ENCODE results near the gene SAMD4B. TPM values are rescaled to one million over a fixed set of nuclear protein-coding genes. Genes with fewer than 3 reads are reported as not detected.

Gene SAMD4B
- total RNA-seq, 2 donors from 2014 or later = 52.8 to 75.1 TPM

- Mint-ChIP-seq H3K4me3 (no peak overlapping the region), H3K27me3 (no peaks in the 10 kb centered on the region), H3K36me3 (ENCODE audit: low read depth) (peaks cover 98% of the 10 kb centered on the region)
Measured at GRCh38 chr19:39379865-39380396, 37.7 kb downstream of the SAMD4B start.

GRCh38 chr19:39380521-39381502 is 38.6 kb downstream of the SAMD4B start:
- peaks cover 11% of the 10 kb centered on the region for H3K4me1 Mint-ChIP-seq
- no peak overlapping the region for H3K4me3 Mint-ChIP-seq
- H3K36me3 Mint-ChIP-seq (ENCODE audit: low read depth) = peaks cover 98% of the 10 kb centered on the region
- H3K27me3 Mint-ChIP-seq = no peaks in the 10 kb centered on the region
- ATAC-seq (replicated peaks) = no peak
- peak overlapping the region; percentile 76 for H3K27ac Mint-ChIP-seq
- no peaks in the 10 kb centered on the region for H3K9me3 Mint-ChIP-seq

More at GRCh38 chr19:39379865-39380396, 37.7 kb downstream of the SAMD4B start:
- H3K9me3 Mint-ChIP-seq = no peaks in the 10 kb centered on the region
- peaks cover 11% of the 10 kb centered on the region for H3K4me1 Mint-ChIP-seq
- peak overlapping the region; percentile 37 for H3K27ac Mint-ChIP-seq
- ATAC-seq (replicated peaks) = no peak

GRCh38 chr19:39381910-39382611 is 39.8 kb downstream of the SAMD4B start:
- H3K4me1 Mint-ChIP-seq = peaks cover 7% of the 10 kb centered on the region
- H3K27ac Mint-ChIP-seq = peak overlapping the region; percentile 76
- no peaks in the 10 kb centered on the region for H3K27me3 Mint-ChIP-seq
- peaks cover 98% of the 10 kb centered on the region for H3K36me3 Mint-ChIP-seq (ENCODE audit: low read depth)
- no peaks in the 10 kb centered on the region for H3K9me3 Mint-ChIP-seq
- no peak overlapping the region for H3K4me3 Mint-ChIP-seq
- ATAC-seq (replicated peaks) = no peak

GRCh38 chr19:39382991-39383828 is 41.0 kb downstream of the SAMD4B start:
- ATAC-seq (replicated peaks) = no peak
- Mint-ChIP-seq H3K27ac (peak overlapping the region; percentile 77), H3K4me1 (peaks cover 6% of the 10 kb centered on the region)

GRCh38 chr19:39384839-39385568 is 42.8 kb downstream of the SAMD4B start:
- Mint-ChIP-seq H3K4me3 (no peak overlapping the region), H3K4me1 (peaks cover 11% of the 10 kb centered on the region), H3K27ac (peak overlapping the region; percentile 77), H3K9me3 (no peaks in the 10 kb centered on the region), H3K27me3 (no peaks in the 10 kb centered on the region), H3K36me3 (ENCODE audit: low read depth) (peaks cover 98% of the 10 kb centered on the region)
- no peak for ATAC-seq (replicated peaks)

More at GRCh38 chr19:39382991-39383828, 41.0 kb downstream of the SAMD4B start:
- Mint-ChIP-seq H3K9me3 (no peaks in the 10 kb centered on the region), H3K36me3 (ENCODE audit: low read depth) (peaks cover 98% of the 10 kb centered on the region), H3K27me3 (no peaks in the 10 kb centered on the region), H3K4me3 (no peak overlapping the region)

GRCh38 chr19:39385629-39386411 is 43.6 kb downstream of the SAMD4B start:
- no peak overlapping the region for H3K4me3 Mint-ChIP-seq
- peak overlapping the region; percentile 37 for H3K27ac Mint-ChIP-seq
- no peaks in the 10 kb centered on the region for H3K9me3 Mint-ChIP-seq
- H3K27me3 Mint-ChIP-seq = no peaks in the 10 kb centered on the region
- no peak for ATAC-seq (replicated peaks)
- H3K4me1 Mint-ChIP-seq = peaks cover 11% of the 10 kb centered on the region
- peaks cover 100% of the 10 kb centered on the region for H3K36me3 Mint-ChIP-seq (ENCODE audit: low read depth)

GRCh38 chr19:39386557-39386956 is 44.3 kb downstream of the SAMD4B start:
- Mint-ChIP-seq H3K36me3 (ENCODE audit: low read depth) (peaks cover 100% of the 10 kb centered on the region), H3K4me3 (no peak overlapping the region)

GRCh38 chr19:39388657-39389056 is 46.4 kb downstream of the SAMD4B start:
- peak overlapping the region; percentile 99 for H3K27ac Mint-ChIP-seq

More at GRCh38 chr19:39386557-39386956, 44.3 kb downstream of the SAMD4B start:
- Mint-ChIP-seq H3K27ac (peak overlapping the region; percentile 37), H3K9me3 (no peaks in the 10 kb centered on the region), H3K27me3 (no peaks in the 10 kb centered on the region), H3K4me1 (peaks cover 5% of the 10 kb centered on the region)
- no peak for ATAC-seq (replicated peaks)

GRCh38 chr19:39389631-39390414 is 47.6 kb downstream of the SAMD4B start:
- H3K27ac Mint-ChIP-seq = peak overlapping the region; percentile 99
- peak overlapping the region; percentile 100 for H3K4me3 Mint-ChIP-seq
- H3K4me1 Mint-ChIP-seq = peaks cover 5% of the 10 kb centered on the region
- no peaks in the 10 kb centered on the region for H3K27me3 Mint-ChIP-seq
- H3K9me3 Mint-ChIP-seq = no peaks in the 10 kb centered on the region
- no peak for ATAC-seq (replicated peaks)
- H3K36me3 Mint-ChIP-seq (ENCODE audit: low read depth) = peaks cover 98% of the 10 kb centered on the region

More at GRCh38 chr19:39388657-39389056, 46.4 kb downstream of the SAMD4B start:
- Mint-ChIP-seq H3K4me3 (no peak overlapping the region), H3K36me3 (ENCODE audit: low read depth) (peaks cover 100% of the 10 kb centered on the region), H3K4me1 (peaks cover 5% of the 10 kb centered on the region), H3K9me3 (no peaks in the 10 kb centered on the region), H3K27me3 (no peaks in the 10 kb centered on the region)
- no peak for ATAC-seq (replicated peaks)

- H3K36me3 Mint-ChIP-seq (ENCODE audit: low read depth) = peaks cover 98% of the 10 kb centered on the region
- H3K4me3 Mint-ChIP-seq = peak overlapping the region; percentile 100
- H3K27ac Mint-ChIP-seq = peak overlapping the region; percentile 99
- H3K27me3 Mint-ChIP-seq = no peaks in the 10 kb centered on the region
- ATAC-seq (replicated peaks) = no peak
- no peaks in the 10 kb centered on the region for H3K9me3 Mint-ChIP-seq
- peaks cover 5% of the 10 kb centered on the region for H3K4me1 Mint-ChIP-seq
Measured at GRCh38 chr19:39390451-39390750, 48.2 kb downstream of the SAMD4B start.

GRCh38 chr19:39390751-39391437 is 48.7 kb downstream of the SAMD4B start, which contains the start of the genes MED29 and PAF1:
MED29 (plus strand) TSS chr19:39391378; CDS start chr19:39391423, 45 bp downstream.
PAF1 (minus strand) TSS chr19:39391106; CDS start chr19:39390864, 242 bp downstream.
- H3K4me1 Mint-ChIP-seq = peaks cover 5% of the 10 kb centered on the region
- no peaks in the 10 kb centered on the region for H3K27me3 Mint-ChIP-seq
- H3K4me3 Mint-ChIP-seq = peak within 1 kb of the TSS; percentile 100
- peaks cover 98% of the 10 kb centered on the region for H3K36me3 Mint-ChIP-seq (ENCODE audit: low read depth)
- peak within 1 kb of the TSS; percentile 99 for H3K27ac Mint-ChIP-seq
- peak; percentile 99 for ATAC-seq (replicated peaks)
- H3K9me3 Mint-ChIP-seq = no peaks in the 10 kb centered on the region
